ENCODE measurements around the gene OLIG1.

Gene OLIG1

DNA sequence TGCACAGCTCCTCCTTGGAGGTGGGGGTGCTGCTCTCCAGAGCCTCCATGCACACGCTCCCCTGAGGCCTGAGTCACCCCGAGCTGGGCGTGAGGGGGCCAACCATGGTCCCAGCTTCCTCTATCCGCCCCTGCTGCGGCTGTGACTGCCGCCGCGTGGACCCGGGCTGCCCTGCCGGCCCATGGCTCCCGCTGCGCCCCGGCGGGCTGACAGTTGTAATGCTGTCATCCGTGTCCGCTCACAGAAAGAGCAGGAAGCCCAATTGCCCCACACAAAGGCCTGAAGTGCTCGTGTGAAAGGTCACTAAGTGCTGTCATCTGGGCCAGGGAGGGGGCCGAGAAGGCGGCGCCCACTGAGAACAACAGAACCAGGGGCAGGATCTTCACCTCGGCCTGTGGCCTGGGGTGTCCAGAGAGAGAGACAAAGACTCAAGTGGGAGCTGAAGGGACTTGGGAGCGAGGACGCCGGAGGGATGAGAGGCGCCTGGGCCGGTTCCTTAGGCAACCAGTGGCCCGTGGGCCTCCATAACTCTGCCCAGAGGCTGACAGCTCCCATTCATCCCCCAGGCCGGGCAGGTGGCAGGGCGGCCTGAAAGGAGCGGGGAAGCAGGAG lies 31.5 kb downstream of the OLIG1 start:
- no peak for DNase-seq (ENCODE audit: low read depth)

DNA sequence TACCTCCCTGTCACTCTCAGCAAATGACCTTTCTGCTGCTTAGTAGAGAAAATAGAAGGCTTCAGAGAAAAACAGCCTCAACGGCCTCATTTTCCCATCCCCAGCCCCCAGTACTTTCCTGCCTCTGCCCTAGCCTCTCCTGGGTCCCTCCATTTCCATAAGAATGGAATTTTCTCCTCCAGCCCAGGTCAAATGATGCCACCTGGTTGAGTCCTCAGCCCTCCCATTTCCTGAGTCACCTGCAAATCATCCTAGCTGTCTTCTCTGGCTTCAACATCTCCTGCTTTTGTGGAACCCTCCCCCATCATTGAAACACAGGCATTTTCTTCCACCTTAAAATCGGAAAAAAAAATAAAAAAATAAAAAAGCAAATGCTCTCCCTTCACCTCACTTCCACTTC lies 35.1 kb downstream of the OLIG1 start:
- DNase-seq (ENCODE audit: low read depth), result no peak

- no peak for DNase-seq (ENCODE audit: low read depth)
These were observed 38.3 kb downstream of the OLIG1 start for GRCh38 chr21:33108228-33108627.

- DNase-seq (ENCODE audit: low read depth), result no peak
These were observed 39.8 kb downstream of the OLIG1 start for GRCh38 chr21:33109574-33110339.

DNA sequence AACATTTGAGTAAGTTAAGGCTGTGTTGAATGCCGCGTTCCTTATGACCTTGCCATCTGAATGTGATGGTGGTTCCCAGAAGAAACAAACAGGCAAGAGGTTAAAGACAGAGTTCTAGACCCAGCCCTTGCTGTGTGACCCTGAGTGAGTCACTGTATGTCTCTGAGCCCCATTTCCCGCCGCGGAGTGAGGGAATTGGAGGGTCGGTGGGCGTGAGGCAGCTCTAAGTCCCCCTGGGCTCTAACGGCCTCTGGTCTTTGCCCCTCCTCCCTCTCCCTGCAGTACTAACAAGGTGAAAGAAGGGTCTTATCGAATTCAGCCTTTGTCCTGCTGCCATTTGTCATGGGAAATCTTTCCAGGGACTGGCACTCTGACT lies 40.4 kb downstream of the OLIG1 start:
- DNase-seq (ENCODE audit: low read depth), result no peak

DNA sequence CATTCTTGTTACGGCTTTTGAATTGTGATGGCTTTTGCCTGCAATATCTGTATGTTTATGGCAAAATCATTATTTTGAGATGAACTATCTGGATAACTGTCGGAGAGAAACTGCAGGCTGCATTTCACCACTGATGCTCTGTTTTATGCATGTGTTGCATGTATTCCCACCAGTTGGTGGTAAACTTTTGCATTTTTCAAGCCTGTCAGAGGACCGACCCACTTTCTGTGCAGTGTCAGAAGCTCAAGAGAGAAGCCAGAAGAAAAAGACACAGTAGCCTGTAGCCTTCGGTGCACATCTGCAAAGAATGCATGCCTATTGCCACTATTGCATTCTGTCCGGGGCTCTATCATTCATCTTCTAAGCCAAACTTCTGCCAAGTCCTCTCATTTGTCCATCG lies 41.6 kb downstream of the OLIG1 start:
- DNase-seq (ENCODE audit: low read depth), result no peak

DNA sequence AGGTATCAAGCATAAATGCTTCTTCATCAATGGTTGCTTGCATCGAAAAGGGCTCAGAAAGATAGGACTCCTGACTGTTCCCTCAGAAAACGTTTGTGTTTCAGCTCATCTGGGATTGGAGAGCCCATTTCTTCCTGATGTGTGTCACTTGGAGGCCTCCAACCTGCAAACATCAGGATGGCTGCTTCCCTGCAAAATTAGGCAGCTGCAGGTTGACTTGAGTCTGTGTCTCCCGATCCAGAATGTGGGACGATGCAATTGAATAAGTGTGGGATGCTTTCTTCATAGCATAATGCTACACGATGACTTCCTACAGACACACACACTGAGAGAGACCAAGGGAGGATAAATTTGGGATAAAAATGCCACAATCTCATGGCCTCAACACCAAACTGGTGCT lies 42.2 kb downstream of the OLIG1 start:
- DNase-seq (ENCODE audit: low read depth), result no peak

GRCh38 chr21:33112681-33113080 lies 42.7 kb downstream of the OLIG1 start:
- DNase-seq (ENCODE audit: low read depth), result no peak

DNA sequence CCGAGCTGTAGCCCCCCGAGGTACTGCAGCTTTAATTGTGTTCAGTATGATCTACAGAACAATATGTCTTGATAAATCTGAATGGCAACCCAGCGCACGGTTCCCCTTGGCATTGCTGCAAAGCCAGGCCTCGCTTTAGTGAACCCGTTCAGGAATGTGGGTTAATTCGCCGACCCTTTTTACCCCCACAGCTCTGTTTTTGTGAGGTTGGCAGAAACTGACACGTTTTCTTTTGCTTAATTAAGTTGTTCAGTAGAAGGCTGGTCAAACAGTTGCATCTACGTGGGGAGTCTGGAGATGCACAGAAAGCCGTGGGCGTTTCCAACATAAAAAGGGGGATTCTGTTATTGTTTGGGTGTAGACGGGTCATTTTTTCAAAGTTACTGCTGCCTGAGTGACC lies 43.2 kb downstream of the OLIG1 start:
- DNase-seq (ENCODE audit: low read depth), result no peak

DNA sequence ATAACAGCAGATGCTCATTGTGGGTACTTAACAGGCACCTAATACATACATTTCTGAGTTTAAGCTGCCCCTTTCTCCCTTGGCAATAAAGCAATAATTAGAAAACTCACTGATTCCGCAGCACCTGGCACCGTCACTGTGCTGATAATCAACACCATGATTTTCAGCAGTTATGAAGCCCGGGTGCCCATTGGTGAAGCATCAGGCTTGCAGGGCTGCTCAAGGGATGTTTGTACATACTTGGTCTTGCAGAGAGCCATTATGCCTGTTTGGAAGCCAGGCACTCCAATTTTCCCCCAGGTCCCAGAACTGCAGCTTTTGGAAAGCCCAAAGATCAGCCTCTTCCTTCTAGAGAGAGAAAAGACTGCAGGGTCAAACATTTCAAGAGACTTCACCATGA lies 44.3 kb downstream of the OLIG1 start:
- no peak for DNase-seq (ENCODE audit: low read depth)

DNA sequence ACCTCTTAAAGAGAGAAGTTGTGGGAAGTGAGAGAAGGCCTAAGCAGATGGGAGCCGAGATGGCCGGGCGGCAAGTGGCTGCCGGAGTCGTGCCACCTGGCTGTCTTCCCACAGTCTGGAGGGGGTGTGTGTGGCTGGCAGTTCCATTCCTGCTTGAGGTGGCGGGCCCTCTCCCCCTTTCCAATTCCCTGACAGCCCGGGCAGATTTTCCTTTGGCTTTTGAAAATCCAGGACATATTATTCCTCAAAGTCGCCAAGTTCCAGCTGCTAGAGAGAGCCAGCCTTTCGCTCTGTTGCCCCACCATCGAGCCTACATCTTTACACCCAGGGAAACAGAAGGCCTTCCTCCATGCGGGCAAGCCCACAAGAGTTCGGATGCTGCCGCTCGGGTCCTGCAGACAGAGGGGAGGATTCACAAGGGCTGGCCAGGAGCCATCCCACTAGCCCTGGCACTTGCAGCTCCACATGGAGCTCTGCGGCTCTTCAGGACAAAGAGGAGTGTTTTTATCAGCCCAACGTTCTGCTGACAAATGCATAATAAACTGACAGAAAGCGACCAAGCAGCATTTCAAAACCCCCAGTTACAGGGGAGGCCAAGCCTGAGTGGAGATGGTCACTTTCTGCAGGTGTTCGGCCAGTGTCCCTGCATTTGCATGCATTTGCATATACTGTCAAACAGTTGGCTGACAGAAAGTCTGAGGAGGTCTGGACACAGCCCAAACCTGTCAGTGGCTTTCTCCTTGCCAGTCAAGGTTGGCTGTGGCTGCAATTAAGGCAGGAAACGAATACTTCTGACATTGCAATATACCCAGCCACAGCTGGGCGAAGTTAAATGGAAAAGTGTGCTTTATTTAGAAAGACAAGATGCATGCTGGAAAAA lies 45.9 kb downstream of the OLIG1 start:
- no peak for DNase-seq (ENCODE audit: low read depth)

- DNase-seq (ENCODE audit: low read depth), result no peak
These were observed 46.7 kb downstream of the OLIG1 start for GRCh38 chr21:33116676-33117075.

DNA sequence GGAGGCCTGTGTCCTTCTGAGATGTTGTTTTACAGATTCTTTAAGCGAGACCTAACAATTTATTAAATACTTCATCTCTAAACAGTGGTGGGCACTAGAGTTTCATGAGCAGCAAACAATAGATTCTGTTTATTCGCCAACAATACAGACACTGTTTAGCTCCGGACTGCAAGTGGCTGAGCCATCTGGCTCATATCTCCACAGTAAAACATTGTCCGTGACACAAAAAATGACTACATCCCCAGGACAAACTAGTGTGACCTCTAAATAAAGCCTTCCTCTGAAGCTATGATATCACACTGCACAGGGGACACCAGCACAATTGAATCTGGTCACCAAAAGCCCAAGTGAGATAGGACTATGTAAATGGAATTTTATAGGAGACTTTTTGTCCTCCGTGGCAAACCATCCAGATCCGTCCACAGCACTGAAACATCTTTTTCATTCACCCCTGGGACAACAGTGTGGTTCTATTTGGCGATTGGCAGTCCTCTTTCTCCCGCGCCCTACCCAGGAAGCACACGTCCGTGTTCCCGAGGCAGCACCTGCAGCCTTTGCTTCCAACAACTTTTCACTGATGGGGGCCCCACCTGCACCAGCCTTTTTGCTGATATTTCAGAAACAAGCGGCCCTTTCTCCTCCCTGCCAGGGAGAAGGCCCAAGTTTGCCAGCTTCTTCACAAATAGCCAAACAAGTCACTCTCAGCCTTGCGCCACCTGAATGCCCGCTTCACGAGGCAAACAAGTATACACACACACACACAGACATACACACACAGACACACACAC lies 47.4 kb downstream of the OLIG1 start:
- DNase-seq (ENCODE audit: low read depth), result no peak

All from non-pigmented ciliary epithelial cell (primary cell).